Right cardiac atrium (tissue), 5 donors: ENCODE measurements around the gene SPRR3. TPM values are rescaled to one million over a fixed set of nuclear protein-coding genes. Genes with fewer than 3 reads are reported as not detected.

Experiments
- ATAC-seq, 2 donors: fragments of 200-7000 bp; cut with Tn5 transposase; one replicate each; pipeline versions ENCODE4 v1.8.0 to v1.9.1; 2020; ENCODE audit warnings: moderate library complexity in 2 of 2, mild to moderate bottlenecking in 1 of 2
- DNase-seq, 3 donors: peaks; one replicate each; pipeline ENCODE4 v3.0.0-alpha.2; 2020
- H3K27ac ChIP-seq: one replicate; pipeline ENCODE4 v1.5.1; 2013; ENCODE audit warnings: mild to moderate bottlenecking, low read length, control low read depth, moderate library complexity
- H3K27me3 ChIP-seq: one replicate; pipeline ENCODE4 v1.6.1; 2013; ENCODE audit not compliant: control insufficient read depth, insufficient read depth
- H3K4me1 ChIP-seq: one replicate; pipeline ENCODE4 v1.6.1; 2013; ENCODE audit warnings: low read length; ENCODE audit not compliant: control insufficient read depth, insufficient read depth
- H3K4me3 ChIP-seq: one replicate; pipeline ENCODE4 v1.5.1; 2013; ENCODE audit warnings: low read length, control low read depth
- H3K9me3 ChIP-seq: one replicate; pipeline ENCODE4 v1.6.1; 2013; ENCODE audit warnings: low read length; ENCODE audit not compliant: control insufficient read depth
- WGBS: extraction: QIAGEN DNeasy Blood & Tissue Kit; methylation state at CpG from one replicate; pipeline ENCODE4 v1.1.7; 2013; 5-methylcytosine and 5-hydroxymethylcytosine counted together
- intact Hi-C, 4 donors: fragments of 100-400 bp; cut with DNase I; formaldehyde crosslinking; loops; one replicate each; pipeline versions ENCODE4 v1.11.0 to v1.14.0; 2022 to 2023
- polyA plus RNA-seq: library from polyadenylated mRNA; stranded (reverse); fragments of 200-250 nt; gene quantifications from one replicate; pipeline ENCODE4 v1.2.3, GENCODE V29; 2013
- total RNA-seq, 4 donors: library from RNA; stranded (reverse); fragmentation: NEBNext Ultra II Directional; extraction: Animal tissue kit (Norgen Biotek cat#: 25700); gene quantifications; one replicate each; pipeline ENCODE4 v1.2.1, GENCODE V29; 2021
- donor health status: healthy with polysubstance abuse.
- donor health status: DM: no; HTN: yes; CAD: no.
- donor health status: DM: no; HTN: no; CAD: no.
- donor health status: DM: no; HTN: yes; CAD: no; lungs with severe emphysema.
- donor health status: DM: yes; HTN: yes; CAD: no.

Gene SPRR3
- total and polyA plus RNA-seq, 5 donors: 0.50 TPM; not detected in 4

GRCh38 chr1:152967201-152967600 lies 34.3 kb upstream of the SPRR3 start:
- intact Hi-C loops: no loop called here
- DNase-seq (no peak), ATAC-seq (no peak)
- H3K27me3 ChIP-seq: no peaks in the 10 kb centered on the region
- no peak overlapping the region for H3K4me3 ChIP-seq
- WGBS: 51% methylated on average over 7 of the region's 7 CpGs
- H3K9me3 ChIP-seq: peaks cover 3% of the 10 kb centered on the region
- no peaks in the 10 kb centered on the region for H3K4me1 ChIP-seq
- H3K27ac ChIP-seq: no peak overlapping the region

- no peak for DNase-seq
- 60% methylated on average over 2 of the region's 2 CpGs for WGBS
- Histone ChIP-seq H3K4me3 (no peak overlapping the region), H3K27me3 (no peaks in the 10 kb centered on the region), H3K4me1 (no peaks in the 10 kb centered on the region), H3K9me3 (peaks cover 3% of the 10 kb centered on the region), H3K27ac (no peak overlapping the region)
- no peak for ATAC-seq
- intact Hi-C loops: no loop called here
Observed at GRCh38 chr1:152968248-152968647, 33.3 kb upstream of the SPRR3 start.

- Histone ChIP-seq H3K27ac (no peak overlapping the region), H3K9me3 (peaks cover 3% of the 10 kb centered on the region), H3K4me1 (no peaks in the 10 kb centered on the region), H3K27me3 (no peaks in the 10 kb centered on the region), H3K4me3 (no peak overlapping the region)
- ATAC-seq: no peak
- DNase-seq: no peak
- intact Hi-C loops: no loop called here
- WGBS: 74% methylated on average over 2 of the region's 2 CpGs
Observed at GRCh38 chr1:152969036-152969435, 32.5 kb upstream of the SPRR3 start.

GRCh38 chr1:152970495-152970894 lies 31.1 kb upstream of the SPRR3 start, which contains the start of gene SPRR4:
TSS of gene SPRR4 (plus strand) at chr1:152970648. CDS start at chr1:152971891, 1,243 bp downstream.
- peaks cover 3% of the 10 kb centered on the region for H3K9me3 ChIP-seq
- intact Hi-C loops: no loop called here
- H3K4me3 ChIP-seq: no peak within 1 kb of the TSS
- H3K4me1 ChIP-seq: no peaks in the 10 kb centered on the region
- no peak for DNase-seq
- H3K27ac ChIP-seq: no peak within 1 kb of the TSS
- 84% methylated on average over 6 of the region's 6 CpGs for WGBS
- no peaks in the 10 kb centered on the region for H3K27me3 ChIP-seq
- no peak for ATAC-seq

GRCh38 chr1:152972196-152972886 lies 29.2 kb upstream of the SPRR3 start:
- intact Hi-C loops: no loop called here
- Histone ChIP-seq H3K27ac (no peak overlapping the region), H3K4me1 (no peaks in the 10 kb centered on the region), H3K9me3 (peaks cover 3% of the 10 kb centered on the region), H3K4me3 (no peak overlapping the region), H3K27me3 (no peaks in the 10 kb centered on the region)
- DNase-seq (no peak), ATAC-seq (no peak)
- 69% methylated on average over 4 of the region's 4 CpGs for WGBS

- Histone ChIP-seq H3K4me3 (no peak overlapping the region), H3K27me3 (no peaks in the 10 kb centered on the region), H3K27ac (no peak overlapping the region), H3K4me1 (no peaks in the 10 kb centered on the region), H3K9me3 (no peaks in the 10 kb centered on the region)
- 75% methylated on average over 1 of the region's 1 CpG for WGBS
- DNase-seq (no peak), ATAC-seq (no peak)
- intact Hi-C loops: no loop called here
Observed at GRCh38 chr1:152976688-152977087, 24.9 kb upstream of the SPRR3 start.

GRCh38 chr1:152977614-152978013 lies 23.9 kb upstream of the SPRR3 start:
- no peak for ATAC-seq
- Histone ChIP-seq H3K4me3 (no peak overlapping the region), H3K27ac (no peak overlapping the region), H3K9me3 (no peaks in the 10 kb centered on the region), H3K4me1 (no peaks in the 10 kb centered on the region), H3K27me3 (no peaks in the 10 kb centered on the region)
- no peak for DNase-seq
- intact Hi-C loops: no loop called here

GRCh38 chr1:152980676-152981075 lies 20.9 kb upstream of the SPRR3 start:
- WGBS: 54% methylated on average over 1 of the region's 1 CpG

GRCh38 chr1:152981146-152981871 lies 20.2 kb upstream of the SPRR3 start:
- DNase-seq (no peak), ATAC-seq (no peak)
- whole genome bisulfite sequencing: 78% methylated on average over 6 of the region's 6 CpGs
- H3K4me3 ChIP-seq: no peak overlapping the region
- intact Hi-C loops: no loop called here
- no peaks in the 10 kb centered on the region for H3K4me1 ChIP-seq
- no peaks in the 10 kb centered on the region for H3K9me3 ChIP-seq
- no peaks in the 10 kb centered on the region for H3K27me3 ChIP-seq
- no peak overlapping the region for H3K27ac ChIP-seq

More at GRCh38 chr1:152980676-152981075, 20.9 kb upstream of the SPRR3 start:
- Histone ChIP-seq H3K4me1 (no peaks in the 10 kb centered on the region), H3K4me3 (no peak overlapping the region), H3K9me3 (no peaks in the 10 kb centered on the region), H3K27ac (no peak overlapping the region), H3K27me3 (no peaks in the 10 kb centered on the region)
- intact Hi-C loops: no loop called here
- ATAC-seq (no peak), DNase-seq (no peak)

GRCh38 chr1:152982076-152982475 lies 19.5 kb upstream of the SPRR3 start:
- H3K4me3 ChIP-seq: no peak overlapping the region
- no peak for ATAC-seq
- H3K27me3 ChIP-seq: no peaks in the 10 kb centered on the region
- no peaks in the 10 kb centered on the region for H3K4me1 ChIP-seq
- WGBS: 64% methylated on average over 4 of the region's 4 CpGs
- DNase-seq: no peak
- H3K27ac ChIP-seq: no peak overlapping the region
- intact Hi-C loops: no loop called here
- H3K9me3 ChIP-seq: no peaks in the 10 kb centered on the region

GRCh38 chr1:152983234-152983633 lies 18.3 kb upstream of the SPRR3 start:
- no peak for DNase-seq
- no peaks in the 10 kb centered on the region for H3K4me1 ChIP-seq

More at GRCh38 chr1:152983234-152983633, 18.3 kb upstream of the SPRR3 start:
- Histone ChIP-seq H3K27me3 (no peaks in the 10 kb centered on the region), H3K9me3 (no peaks in the 10 kb centered on the region), H3K27ac (no peak overlapping the region), H3K4me3 (no peak overlapping the region)
- intact Hi-C loops: no loop called here
- no peak for ATAC-seq
